ENCODE data around the gene BAD. TPM values are rescaled to one million over a fixed set of nuclear protein-coding genes. Genes with fewer than 3 reads are reported as not detected.
"Not testable (repeated sequence)": the region's sequence is repeated elsewhere in the genome, so short reads cannot be mapped to it uniquely, and the experiment has no call there.

The BAD gene
- total RNA-seq, 1 experiment from 2014 or later, result 368 TPM

DNA sequence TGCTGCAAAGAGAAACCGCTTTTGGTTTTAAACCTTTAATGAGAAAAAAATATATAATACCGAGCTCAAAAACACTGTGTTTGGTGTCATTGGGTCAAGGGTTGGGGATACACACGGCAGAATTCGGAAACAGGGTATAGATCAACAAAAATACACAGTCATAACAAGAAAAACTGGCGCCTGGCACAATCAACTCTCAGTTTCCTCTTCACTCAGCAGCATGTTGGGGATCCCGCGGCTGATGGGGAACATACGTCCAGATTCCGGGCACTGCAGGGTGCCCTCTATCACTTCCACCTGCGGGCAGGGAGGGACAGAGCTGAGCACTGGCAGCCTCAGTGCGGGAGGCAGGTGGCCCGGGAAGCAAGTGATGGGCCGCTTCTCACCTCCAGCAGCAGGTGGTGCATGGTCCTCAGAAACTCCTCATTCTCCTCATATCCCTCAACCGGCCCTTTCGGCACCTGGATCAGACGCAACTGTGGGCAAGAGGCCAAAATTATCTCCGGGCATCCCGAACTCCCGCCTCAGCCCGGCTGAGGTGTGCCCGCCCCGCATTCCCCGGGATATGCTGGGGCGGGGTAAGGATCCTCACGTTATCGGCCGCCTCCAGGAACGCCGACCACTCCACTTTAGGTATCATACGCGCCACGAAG lies 32.3 kb upstream of the BAD start:
- no peaks in the 10 kb centered on the region for H3K27me3 ChIP-seq (ENCODE audit: low read length)
- peak overlapping the region; percentile 40 for H2AFZ ChIP-seq (ENCODE audit: low read length)
- H3K4me2 ChIP-seq (ENCODE audit: low read length), result peak overlapping the region; percentile 91
- TF ChIP-seq, protein P1, sequence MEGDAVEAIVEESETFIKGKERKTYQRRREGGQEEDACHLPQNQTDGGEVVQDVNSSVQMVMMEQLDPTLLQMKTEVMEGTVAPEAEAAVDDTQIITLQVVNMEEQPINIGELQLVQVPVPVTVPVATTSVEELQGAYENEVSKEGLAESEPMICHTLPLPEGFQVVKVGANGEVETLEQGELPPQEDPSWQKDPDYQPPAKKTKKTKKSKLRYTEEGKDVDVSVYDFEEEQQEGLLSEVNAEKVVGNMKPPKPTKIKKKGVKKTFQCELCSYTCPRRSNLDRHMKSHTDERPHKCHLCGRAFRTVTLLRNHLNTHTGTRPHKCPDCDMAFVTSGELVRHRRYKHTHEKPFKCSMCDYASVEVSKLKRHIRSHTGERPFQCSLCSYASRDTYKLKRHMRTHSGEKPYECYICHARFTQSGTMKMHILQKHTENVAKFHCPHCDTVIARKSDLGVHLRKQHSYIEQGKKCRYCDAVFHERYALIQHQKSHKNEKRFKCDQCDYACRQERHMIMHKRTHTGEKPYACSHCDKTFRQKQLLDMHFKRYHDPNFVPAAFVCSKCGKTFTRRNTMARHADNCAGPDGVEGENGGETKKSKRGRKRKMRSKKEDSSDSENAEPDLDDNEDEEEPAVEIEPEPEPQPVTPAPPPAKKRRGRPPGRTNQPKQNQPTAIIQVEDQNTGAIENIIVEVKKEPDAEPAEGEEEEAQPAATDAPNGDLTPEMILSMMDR (conservative IDR thresholded peaks at IDR 0.05; ENCODE audit: low read depth, low read length), result peak; percentile 54
- no peak for TF ChIP-seq EZH2phosphoT487 (IDR thresholded peaks at IDR 0.05; ENCODE audit: borderline replicate concordance, low read length)
- peaks cover 28% of the 10 kb centered on the region for H3K4me1 ChIP-seq (ENCODE audit: insufficient read depth, low read length)
- H3K79me2 ChIP-seq (ENCODE audit: low read length), result peaks cover 49% of the 10 kb centered on the region
- intact Hi-C loops (cut with micrococcal nuclease), result loop anchor here (1.0 to 2.0 kb wide), 2 partner anchors 11 to 18 kb away; partner anchors contain the start of gene ESRRA
- ChIA-PET POLR2A (ENCODE audit: unreplicated experiment) (interaction anchor here (0.5 to 2.0 kb wide), 6 partner anchors 12 to 526 kb away, joined by 3 to 27 read pairs (median 10); partner anchors contain the start of gene ESRRA), CTCF (interaction anchor here (0.9 to 3.0 kb wide), 8 partner anchors 15 to 336 kb away, joined by 3 to 106 read pairs (median 9); no protein-coding TSS in a partner anchor)
- peak overlapping the region; percentile 83 for H3K4me3 ChIP-seq (ENCODE audit: low read length)
- H3K9me3 ChIP-seq (ENCODE audit: low read length), result no peaks in the 10 kb centered on the region
- H3K27ac ChIP-seq (ENCODE audit: low read length), result peak overlapping the region; percentile 94
- ATAC-seq (peak; percentile 13), DNase-seq (peak; percentile 74)
- H3K9me2 ChIP-seq (replicated peaks; ENCODE audit: low read length), result no peaks in the 10 kb centered on the region
- BruUV-seq (replicated peaks), result TSS peak; percentile 98
- peak overlapping the region; percentile 93 for H3K9ac ChIP-seq (ENCODE audit: low read length)
- no peaks in the 10 kb centered on the region for H4K20me1 ChIP-seq (ENCODE audit: low read length)
- peaks cover 11% of the 10 kb centered on the region for H3K36me3 ChIP-seq (ENCODE audit: low read depth, low read length)
- peaks cover 7% of the 10 kb centered on the region for H3F3A ChIP-seq (ENCODE audit: low read length, unreplicated experiment)

DNA sequence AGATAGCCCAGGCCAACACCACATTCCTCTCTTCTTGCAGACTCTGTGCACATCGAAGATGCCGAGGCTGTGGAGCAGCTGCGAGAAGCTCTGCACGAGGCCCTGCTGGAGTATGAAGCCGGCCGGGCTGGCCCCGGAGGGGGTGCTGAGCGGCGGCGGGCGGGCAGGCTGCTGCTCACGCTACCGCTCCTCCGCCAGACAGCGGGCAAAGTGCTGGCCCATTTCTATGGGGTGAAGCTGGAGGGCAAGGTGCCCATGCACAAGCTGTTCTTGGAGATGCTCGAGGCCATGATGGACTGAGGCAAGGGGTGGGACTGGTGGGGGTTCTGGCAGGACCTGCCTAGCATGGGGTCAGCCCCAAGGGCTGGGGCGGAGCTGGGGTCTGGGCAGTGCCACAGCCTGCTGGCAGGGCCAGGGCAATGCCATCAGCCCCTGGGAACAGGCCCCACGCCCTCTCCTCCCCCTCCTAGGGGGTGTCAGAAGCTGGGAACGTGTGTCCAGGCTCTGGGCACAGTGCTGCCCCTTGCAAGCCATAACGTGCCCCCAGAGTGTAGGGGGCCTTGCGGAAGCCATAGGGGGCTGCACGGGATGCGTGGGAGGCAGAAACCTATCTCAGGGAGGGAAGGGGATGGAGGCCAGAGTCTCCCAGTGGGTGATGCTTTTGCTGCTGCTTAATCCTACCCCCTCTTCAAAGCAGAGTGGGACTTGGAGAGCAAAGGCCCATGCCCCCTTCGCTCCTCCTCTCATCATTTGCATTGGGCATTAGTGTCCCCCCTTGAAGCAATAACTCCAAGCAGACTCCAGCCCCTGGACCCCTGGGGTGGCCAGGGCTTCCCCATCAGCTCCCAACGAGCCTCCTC lies 31.4 kb upstream of the BAD start:
- Histone ChIP-seq H3K79me2 (ENCODE audit: low read length) (peaks cover 54% of the 10 kb centered on the region), H3K4me1 (ENCODE audit: insufficient read depth, low read length) (peaks cover 21% of the 10 kb centered on the region), H3K4me3 (ENCODE audit: low read length) (peak overlapping the region; percentile 83), H3K4me2 (ENCODE audit: low read length) (peak overlapping the region; percentile 91), H3K36me3 (ENCODE audit: low read depth, low read length) (peaks cover 11% of the 10 kb centered on the region), H3K9ac (ENCODE audit: low read length) (peak overlapping the region; percentile 93; the same call in 1 of the 2 replicates)
- not testable (repeated sequence) for H3K27ac ChIP-seq (ENCODE audit: low read length); H3K9me2 ChIP-seq (replicated peaks; ENCODE audit: low read length); BruUV-seq (replicated peaks); ATAC-seq; H3K9me3 ChIP-seq (ENCODE audit: low read length); DNase-seq; H3K27me3 ChIP-seq (ENCODE audit: low read length); H3F3A ChIP-seq (ENCODE audit: low read length, unreplicated experiment); H4K20me1 ChIP-seq (ENCODE audit: low read length); H2AFZ ChIP-seq (ENCODE audit: low read length)
- CTCF ChIA-PET, result interaction anchor here (2.2 to 3.0 kb wide), 3 partner anchors 16 to 41 kb away, joined by 27 to 106 read pairs (median 78); no protein-coding TSS in a partner anchor
- POLR2A ChIA-PET (ENCODE audit: unreplicated experiment), result interaction anchor here (0.5 kb wide), 1 partner anchor 41 kb away, joined by 3 read pairs; no protein-coding TSS in a partner anchor
- intact Hi-C loops (cut with micrococcal nuclease), result loop anchor here (2.0 kb wide), 1 partner anchor 19 kb away; no protein-coding TSS in a partner anchor

DNA sequence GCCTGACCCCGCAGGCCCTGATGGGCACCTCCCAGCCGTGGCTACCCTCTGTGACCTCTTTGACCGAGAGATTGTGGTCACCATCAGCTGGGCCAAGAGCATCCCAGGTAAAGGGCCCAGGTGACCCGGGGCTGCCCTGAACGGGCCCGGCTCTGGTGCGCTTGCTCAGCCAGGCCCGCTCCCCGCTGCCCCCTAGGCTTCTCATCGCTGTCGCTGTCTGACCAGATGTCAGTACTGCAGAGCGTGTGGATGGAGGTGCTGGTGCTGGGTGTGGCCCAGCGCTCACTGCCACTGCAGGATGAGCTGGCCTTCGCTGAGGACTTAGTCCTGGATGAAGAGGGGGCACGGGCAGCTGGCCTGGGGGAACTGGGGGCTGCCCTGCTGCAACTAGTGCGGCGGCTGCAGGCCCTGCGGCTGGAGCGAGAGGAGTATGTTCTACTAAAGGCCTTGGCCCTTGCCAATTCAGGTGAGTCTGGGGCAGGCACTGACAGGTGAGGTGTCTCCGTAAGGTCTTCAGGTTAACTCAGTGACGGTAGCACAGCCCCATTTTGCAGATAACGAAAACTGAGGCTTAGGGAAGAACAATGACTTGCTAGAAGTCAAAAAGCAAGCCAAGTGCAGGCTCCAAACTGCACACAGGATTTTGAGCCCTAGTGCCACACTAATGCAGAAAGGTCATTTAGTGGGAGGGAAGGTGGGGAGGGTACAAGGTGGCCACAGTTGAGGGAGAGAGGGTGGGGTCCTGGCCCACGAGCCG lies 30.5 kb upstream of the BAD start:
- Histone ChIP-seq H3K36me3 (ENCODE audit: low read depth, low read length) (peaks cover 11% of the 10 kb centered on the region), H3K4me3 (ENCODE audit: low read length) (no peak overlapping the region), H3K27ac (ENCODE audit: low read length) (no peak overlapping the region), H3K9me2 (replicated peaks; ENCODE audit: low read length) (no peaks in the 10 kb centered on the region), H3K4me1 (ENCODE audit: insufficient read depth, low read length) (peaks cover 15% of the 10 kb centered on the region), H3F3A (ENCODE audit: low read length, unreplicated experiment) (peaks cover 7% of the 10 kb centered on the region), H2AFZ (ENCODE audit: low read length) (no peak overlapping the region), H3K9me3 (ENCODE audit: low read length) (no peaks in the 10 kb centered on the region), H3K9ac (ENCODE audit: low read length) (no peak overlapping the region), H4K20me1 (ENCODE audit: low read length) (no peaks in the 10 kb centered on the region), H3K79me2 (ENCODE audit: low read length) (peaks cover 50% of the 10 kb centered on the region), H3K27me3 (ENCODE audit: low read length) (no peaks in the 10 kb centered on the region), H3K4me2 (ENCODE audit: low read length) (no peak overlapping the region)
- intact Hi-C loops (cut with micrococcal nuclease), result no loop called here
- no TSS peak for BruUV-seq (replicated peaks)
- CTCF ChIA-PET, result interaction anchor here (1.0 kb wide), 1 partner anchor 40 kb away, joined by 3 read pairs; no protein-coding TSS in a partner anchor
- TF ChIP-seq, protein P1 (conservative IDR thresholded peaks at IDR 0.05; ENCODE audit: low read depth, low read length), result peak; percentile 42; the same call in 1 of the 2 replicates
- TF ChIP-seq EZH2 (IDR thresholded peaks at IDR 0.05; ENCODE audit: low read length, unreplicated experiment), result no peak
- DNase-seq, result no peak
- POLR2A ChIA-PET (ENCODE audit: unreplicated experiment), result no interaction called here
- no peak for ATAC-seq

All from PC-3 (cell line).